K562 (cell line): Measurements from ENCODE around the gene MBOAT1. TPM values are rescaled to one million over a fixed set of nuclear protein-coding genes. Genes with fewer than 3 reads are reported as not detected.
A peak's percentile ranks its signal among the peaks of the same experiment; 100 is the strongest.

Experiments
- ATAC-seq: fragments of 200-7000 bp; cut with Tn5 transposase; 3 replicates; pipeline ENCODE4 v1.9.1; 2020; ENCODE audit warnings: moderate library complexity
- BruUV-seq: library from RNA; stranded (reverse); fragments of 400-500 nt; replicated peaks from 2 replicates; lab custom pipeline; 2021; lab: Mats Ljungman, UMichigan
- CTCF ChIA-PET: fragments of 300-600 bp; formaldehyde crosslinking; extraction: SDS; loops from one replicate; lab custom pipeline; 2021; ENCODE audit warnings: low intra/inter-chr PET ratio; lab: Yijun Ruan, JAX
- POLR2A ChIA-PET: fragments of 300-600, 350-650 bp; sonication (Branson Sonifier 250); formaldehyde crosslinking; extraction: SDS; loops from one replicate; lab custom pipeline; 2021; ENCODE audit warnings: antibody characterized with exemption, inconsistent platforms; lab: Yijun Ruan, JAX
- DNase-seq, 4 experiments: peaks; one replicate each; pipeline versions ENCODE4 v3.0.0 to v3.0.0-alpha.2; 2011 to 2018; ENCODE audit warnings: low spot score in 3 of 4, mixed read lengths in 3 of 4; ENCODE audit errors: extremely low read depth in 1 of 4
- FAIRE-seq: peaks from 2 replicates; lab custom pipeline; 2011; peaks lifted over from hg19 to GRCh38; lab: Jason Lieb, UNC
- H2AFZ ChIP-seq: 2 replicates; pipeline ENCODE4 v1.6.0; 2011; ENCODE audit warnings: low read depth, low read length, control low read depth, inconsistent platforms
- H3K27ac ChIP-seq: fragments of 200-600 bp; 3 replicates; pipeline ENCODE4 v1.8.0; 2011; ENCODE audit warnings: low read depth, mild to moderate bottlenecking, control low read depth, inconsistent platforms, low read length, moderate library complexity, mixed read lengths; ENCODE audit errors: extremely low read depth
- H3K27me3 ChIP-seq, 2 experiments: fragments of 300-600 bp in 1 of 2; 2 replicates in 1 of 2; 3 replicates in 1 of 2; pipeline versions ENCODE4 v1.6.0 to v1.8.0; 2011; ENCODE audit warnings: inconsistent platforms in 2 of 2, low read length in 2 of 2, mild to moderate bottlenecking in 1 of 2, mixed read lengths in 1 of 2, moderate library complexity in 1 of 2; ENCODE audit not compliant: control insufficient read depth in 2 of 2, insufficient read depth in 2 of 2
- H3K36me3 ChIP-seq: fragments of 300-600 bp; 3 replicates; pipeline ENCODE4 v1.8.0; 2011; ENCODE audit warnings: mild to moderate bottlenecking, low read length, inconsistent platforms; ENCODE audit not compliant: control insufficient read depth, insufficient read depth
- H3K4me1 ChIP-seq, 2 experiments: fragments of 200-600 bp in 1 of 2; replicated peaks in 1 of 2; 2 replicates in 1 of 2; 3 replicates in 1 of 2; pipeline versions ENCODE4 v1.5.1 to v1.8.0; 2011; ENCODE audit warnings: inconsistent platforms in 2 of 2, low read length in 2 of 2, mild to moderate bottlenecking in 1 of 2, mixed read lengths in 1 of 2, moderate library complexity in 1 of 2; ENCODE audit not compliant: control insufficient read depth in 2 of 2, insufficient read depth in 2 of 2
- H3K4me2 ChIP-seq: 2 replicates; pipeline ENCODE4 v1.6.1; 2011; ENCODE audit warnings: low read length, control low read depth, inconsistent platforms, mixed read lengths; ENCODE audit not compliant: insufficient read depth
- H3K4me3 ChIP-seq: fragments of 200-600 bp; sonication (generic), shearing (Covaris generic); 2 replicates; pipeline ENCODE4 v1.5.1; 2016; ENCODE audit warnings: control low read depth, inconsistent platforms
- H3K79me2 ChIP-seq: fragments of 200-600 bp; 3 replicates; pipeline ENCODE4 v1.8.0; 2011; ENCODE audit warnings: low read length, inconsistent platforms; ENCODE audit not compliant: control insufficient read depth, insufficient read depth
- H3K9ac ChIP-seq, 2 experiments: 2 replicates each; pipeline versions ENCODE4 v1.6.0 to v1.6.1; 2011; ENCODE audit warnings: low read depth in 2 of 2, low read length in 2 of 2, control low read depth in 1 of 2, inconsistent platforms in 1 of 2, mild to moderate bottlenecking in 1 of 2, mixed read lengths in 1 of 2; ENCODE audit not compliant: insufficient read depth in 1 of 2
- H3K9me1 ChIP-seq: one replicate; pipeline ENCODE4 v1.6.0; 2011; ENCODE audit warnings: inconsistent platforms, mild to moderate bottlenecking, low read length, moderate library complexity; ENCODE audit not compliant: control insufficient read depth, insufficient read depth
- H3K9me3 ChIP-seq: replicated peaks from 2 replicates; pipeline ENCODE4 v1.5.1; 2011; ENCODE audit warnings: low read depth, low read length, inconsistent platforms; ENCODE audit not compliant: control insufficient read depth, insufficient read depth
- H4K20me1 ChIP-seq: replicated peaks from 2 replicates; pipeline ENCODE4 v1.6.1; 2011; ENCODE audit warnings: low read length, inconsistent platforms, mixed read lengths; ENCODE audit not compliant: control insufficient read depth, insufficient read depth
- DPF2 ChIP-seq: fragments of 450-650 bp; IDR thresholded peaks from 2 replicates; pipeline ENCODE4 v1.6.1; 2016
- L3MBTL2 ChIP-seq: fragments of 450-650 bp; IDR thresholded peaks from 2 replicates; pipeline ENCODE4 v1.6.1; 2016; ENCODE audit warnings: mild to moderate bottlenecking, moderate library complexity
- MLLT1 ChIP-seq, 2 experiments: fragments of 450-650 bp; IDR thresholded peaks; 2 replicates each; pipeline ENCODE4 v1.6.1; 2016
- NFATC3 ChIP-seq: fragments of 450-650 bp; IDR thresholded peaks from 2 replicates; pipeline ENCODE4 v1.6.1; 2017; ENCODE audit warnings: mild to moderate bottlenecking
- TARDBP ChIP-seq: fragments of 450-650 bp; IDR thresholded peaks from 2 replicates; pipeline ENCODE4 v1.6.1; 2016
- WHSC1 ChIP-seq: IDR thresholded peaks from one replicate; pipeline ENCODE4 v1.6.1; 2012; ENCODE audit warnings: low read length, control low read depth, inconsistent platforms
- ZBTB40 ChIP-seq, 2 experiments: fragments of 450-650 bp in 1 of 2; sonication (generic) in 1 of 2; formaldehyde crosslinking in 1 of 2; IDR thresholded peaks; 2 replicates each; pipeline versions ENCODE4 v1.7.1 to v1.9.0; 2016 to 2022; ENCODE audit warnings: inconsistent platforms in 1 of 2, mild to moderate bottlenecking in 1 of 2, missing genetic modification reagents in 1 of 2
- WGBS: fragments of 100-300 bp; shearing (Covaris generic); methylation state at CpG from one replicate; pipeline ENCODE4 v1.1.6; 2016; ENCODE audit warnings: low coverage, mixed read lengths; ENCODE audit not compliant: insufficient coverage; ENCODE audit errors: missing lambda C conversion rate; 5-methylcytosine and 5-hydroxymethylcytosine counted together
- in situ Hi-C: fragments of 300-500 bp; cut with MboI; formaldehyde crosslinking; loops from 4 replicates; pipeline ENCODE4 v1.15.0; 2018; ENCODE audit warnings: inconsistent platforms, mixed read lengths
- intact Hi-C: fragments of 100-400 bp; cut with micrococcal nuclease; formaldehyde crosslinking; loops from 2 replicates; pipeline ENCODE4 v1.14.2; 2022
- polyA plus RNA-seq, 8 experiments: library from polyadenylated mRNA; depleted of rRNA in 4 of 8; stranded (reverse) in 5 of 8; unstranded in 3 of 8; fragments of >200 nt; fragmentation: Nextera tagmentation in 2 of 8; fragmentation: Illumina TruSeq in 1 of 8; extraction: Ambion mirVana in 2 of 8; extraction: Trizol in 1 of 8; gene quantifications; 2 replicates each; pipeline versions ENCODE4 v1.2.1 to v1.2.3, GENCODE V29; 2011 to 2014; ENCODE audit warnings: inconsistent platforms in 1 of 8, missing spikeins in 1 of 8
- total RNA-seq, 7 experiments: library from RNA; depleted of rRNA in 6 of 7; stranded (reverse); fragments of >200 nt in 6 of 7; fragmentation: Illumina TruSeq in 2 of 7; extraction: Trizol in 2 of 7; gene quantifications; 2 replicates each; pipeline versions ENCODE4 v1.2.1 to v1.2.3, GENCODE V29; 2011 to 2021; ENCODE audit warnings: low replicate concordance in 1 of 7

MBOAT1 gene
- total and polyA plus RNA-seq, 9 of the 15 experiments (the other 6 are each of a cell fraction or from before 2014, with no cell fraction given): 0.13 to 16.5 (median 10.3) TPM

- intact Hi-C loops (no loop called here), in situ Hi-C loops (no loop called here)
- H2AFZ ChIP-seq: no peak overlapping the region
- no peak for DNase-seq
- no peak overlapping the region for H3K27ac ChIP-seq
- no peak for ATAC-seq
- H3K79me2 ChIP-seq: peaks cover 38% of the 10 kb centered on the region
- FAIRE-seq: no peak
- no peaks in the 10 kb centered on the region for H4K20me1 ChIP-seq
- H3K9me1 ChIP-seq: no peaks in the 10 kb centered on the region
- peaks cover 41 to 48% of the 10 kb centered on the region in 2 experiments for H3K4me1 ChIP-seq
- ChIA-PET CTCF (no interaction called here), POLR2A (interaction anchor here (2.2 kb wide), 1 partner anchor 8 kb away, joined by 7 read pairs; no protein-coding TSS in a partner anchor)
- no peak overlapping the region for H3K9ac ChIP-seq
- no peaks in the 10 kb centered on the region for H3K36me3 ChIP-seq
- TF ChIP-seq L3MBTL2 (no peak), NFATC3 (no peak), TARDBP (no peak), WHSC1 (no peak), DPF2 (no peak), ZBTB40 (IDR thresholded peaks at IDR 0.05) (peak; percentile 88), ZBTB40 (CRISPR knock-in tag; IDR thresholded peaks at IDR 0.05) (no peak; the same call in 1 of the 2 replicates), MLLT1 (IDR thresholded peaks at IDR 0.05) (no peak)
- H3K4me3 ChIP-seq: no peak overlapping the region
- no peak overlapping the region for H3K4me2 ChIP-seq
- H3K9me3 ChIP-seq: no peaks in the 10 kb centered on the region
- no TSS peak for BruUV-seq
- 83% methylated on average over 2 of the region's 2 CpGs for WGBS
- no peaks in the 10 kb centered on the region for H3K27me3 ChIP-seq
Observed at GRCh38 chr6:20208687-20209378, 3.4 kb downstream of the MBOAT1 start.
